H1 (cell line): ENCODE measurements around the gene SYNGR3. TPM values are rescaled to one million over a fixed set of nuclear protein-coding genes. Genes with fewer than 3 reads are reported as not detected.

Experiments used
- CTCF ChIA-PET: fragments of 300-600 bp; sonication (Branson Sonifier 250); formaldehyde crosslinking; loops from one replicate; lab custom pipeline; 2021; ENCODE audit not compliant: partially characterized antibody; lab: Charles Lee
- POLR2A ChIA-PET: fragments of 300-600 bp; sonication (Branson Sonifier 250); formaldehyde crosslinking; loops from one replicate; lab custom pipeline; 2021; ENCODE audit warnings: inconsistent platforms; ENCODE audit not compliant: partially characterized antibody; lab: Charles Lee
- DNase-seq, 2 experiments: peaks; one replicate each; pipeline versions ENCODE4 v3.0.0 to v3.0.0-alpha.2; 2010 to 2022; ENCODE audit warnings: low spot score in 2 of 2, low read depth in 1 of 2, mixed read lengths in 1 of 2
- FAIRE-seq: peaks from 2 replicates; lab custom pipeline; 2011; peaks lifted over from hg19 to GRCh38; lab: Jason Lieb, UNC
- H2AFZ ChIP-seq: 2 replicates; pipeline ENCODE4 v1.8.1; 2012; ENCODE audit warnings: low read length, inconsistent platforms
- H2AK5ac ChIP-seq: 2 replicates; pipeline ENCODE4 v1.6.1; 2013; ENCODE audit warnings: low read depth, low read length
- H2BK120ac ChIP-seq: replicated peaks from 2 replicates; pipeline ENCODE3; 2013; ENCODE audit warnings: low read depth, low read length, inconsistent platforms
- H2BK12ac ChIP-seq: 2 replicates; pipeline ENCODE4 v1.6.1; 2013; ENCODE audit warnings: low read depth, low read length
- H2BK15ac ChIP-seq: 2 replicates; pipeline ENCODE4 v1.6.1; 2013; ENCODE audit warnings: low read length
- H2BK20ac ChIP-seq: 2 replicates; pipeline ENCODE4 v1.6.1; 2013; ENCODE audit warnings: low read length
- H2BK5ac ChIP-seq: 2 replicates; pipeline ENCODE4 v1.6.1; 2013; ENCODE audit warnings: low read depth, low read length
- H3K14ac ChIP-seq: 2 replicates; pipeline ENCODE4 v1.6.1; 2013; ENCODE audit warnings: inconsistent platforms; ENCODE audit not compliant: insufficient read length
- H3K18ac ChIP-seq: 2 replicates; pipeline ENCODE4 v1.6.1; 2013; ENCODE audit warnings: low read length; ENCODE audit errors: extremely low read depth
- H3K23ac ChIP-seq: 2 replicates; pipeline ENCODE4 v1.6.1; 2013; ENCODE audit warnings: inconsistent platforms; ENCODE audit not compliant: insufficient read length
- H3K23me2 ChIP-seq: 2 replicates; pipeline ENCODE4 v1.6.1; 2013; ENCODE audit warnings: low read depth, low read length
- H3K27ac ChIP-seq: 2 replicates; pipeline ENCODE4 v1.6.1; 2011; ENCODE audit warnings: low read depth, low read length, inconsistent platforms
- H3K27me3 ChIP-seq, 4 experiments: replicated peaks in 1 of 4; 1 replicate in 1 of 4; 2 replicates in 3 of 4; pipeline versions ENCODE4 v1.6.1 to v1.8.1; 2011 to 2013; ENCODE audit warnings: low read length in 3 of 4, mild to moderate bottlenecking in 3 of 4, inconsistent platforms in 2 of 4, mixed read lengths in 2 of 4, moderate library complexity in 1 of 4; ENCODE audit not compliant: control insufficient read depth in 3 of 4, insufficient read depth in 3 of 4; ENCODE audit errors: extremely low read depth in 1 of 4
- H3K36me3 ChIP-seq, 4 experiments: 2 replicates each; pipeline versions ENCODE4 v1.6.1 to v1.8.1; 2011 to 2013; ENCODE audit warnings: mild to moderate bottlenecking in 4 of 4, low read length in 3 of 4, moderate library complexity in 2 of 4, control low read depth in 1 of 4, inconsistent platforms in 1 of 4; ENCODE audit not compliant: insufficient read depth in 4 of 4, control insufficient read depth in 2 of 4
- H3K4ac ChIP-seq: replicated peaks from 2 replicates; pipeline ENCODE3; 2013; ENCODE audit warnings: low read length, low read depth, mixed read lengths, inconsistent platforms; ENCODE audit not compliant: insufficient read length
- H3K4me1 ChIP-seq, 4 experiments: replicated peaks in 1 of 4; 1 replicate in 1 of 4; 2 replicates in 3 of 4; pipeline versions ENCODE4 v1.6.1 to v1.8.1; 2011 to 2013; ENCODE audit warnings: low read length in 3 of 4, inconsistent platforms in 2 of 4, mixed read lengths in 1 of 4; ENCODE audit not compliant: insufficient read depth in 4 of 4, control insufficient read depth in 3 of 4
- H3K4me2 ChIP-seq, 2 experiments: 2 replicates each; pipeline versions ENCODE4 v1.6.1 to v1.8.1; 2011 to 2013; ENCODE audit warnings: low read depth in 2 of 2, low read length in 2 of 2, control low read depth in 1 of 2, inconsistent platforms in 1 of 2, mild to moderate bottlenecking in 1 of 2; ENCODE audit not compliant: insufficient read depth in 1 of 2
- H3K4me3 ChIP-seq, 4 experiments: fragments of 200-600, 300-600 bp in 1 of 4; sonication (generic), shearing (Covaris generic), sonication (Bioruptor Twin) in 1 of 4; 2 replicates each; pipeline versions ENCODE4 v1.5.1 to v1.8.1; 2011 to 2016; ENCODE audit warnings: low read length in 4 of 4, low read depth in 3 of 4, control low read depth in 2 of 4, inconsistent platforms in 2 of 4, mild to moderate bottlenecking in 2 of 4, mixed read lengths in 1 of 4, moderate library complexity in 1 of 4; ENCODE audit not compliant: insufficient read depth in 2 of 4; ENCODE audit errors: extremely low read depth in 1 of 4
- H3K56ac ChIP-seq: replicated peaks from 2 replicates; pipeline ENCODE3; 2013; ENCODE audit warnings: low read depth, mild to moderate bottlenecking, mixed read lengths, low read length, inconsistent platforms; ENCODE audit not compliant: insufficient read length
- H3K79me1 ChIP-seq: 2 replicates; pipeline ENCODE4 v1.6.1; 2013; ENCODE audit warnings: low read depth, low read length, control low read depth
- H3K79me2 ChIP-seq, 2 experiments: 2 replicates each; pipeline versions ENCODE4 v1.6.1 to v1.8.1; 2012 to 2013; ENCODE audit warnings: low read length in 2 of 2, mild to moderate bottlenecking in 2 of 2, inconsistent platforms in 1 of 2; ENCODE audit not compliant: insufficient read depth in 2 of 2, control insufficient read depth in 1 of 2
- H3K9ac ChIP-seq, 4 experiments: replicated peaks in 1 of 4; 1 replicate in 1 of 4; 2 replicates in 3 of 4; pipeline versions ENCODE4 v1.6.1 to v1.8.1; 2011 to 2013; ENCODE audit warnings: low read depth in 3 of 4, low read length in 3 of 4, control low read depth in 2 of 4, mild to moderate bottlenecking in 2 of 4, moderate library complexity in 2 of 4, inconsistent platforms in 1 of 4; ENCODE audit errors: extremely low read depth in 1 of 4
- H3K9me3 ChIP-seq, 2 experiments: 2 replicates each; pipeline versions ENCODE4 v1.6.1 to v1.8.1; 2012 to 2013; ENCODE audit warnings: mild to moderate bottlenecking in 2 of 2, moderate library complexity in 2 of 2, control low read depth in 1 of 2, inconsistent platforms in 1 of 2, low read depth in 1 of 2, low read length in 1 of 2, mixed read lengths in 1 of 2; ENCODE audit not compliant: insufficient read depth in 2 of 2
- H4K20me1 ChIP-seq, 2 experiments: replicated peaks in 1 of 2; 2 replicates each; pipeline versions ENCODE3 to v1.8.1; 2011 to 2013; ENCODE audit warnings: inconsistent platforms in 2 of 2, low read length in 2 of 2, mild to moderate bottlenecking in 1 of 2; ENCODE audit not compliant: insufficient read depth in 2 of 2, control insufficient read depth in 1 of 2
- H4K5ac ChIP-seq: 2 replicates; pipeline ENCODE4 v1.6.1; 2013; ENCODE audit warnings: low read length, low read depth, mixed read lengths, inconsistent platforms; ENCODE audit not compliant: insufficient read length
- H4K8ac ChIP-seq: 2 replicates; pipeline ENCODE4 v1.8.0; 2013; ENCODE audit warnings: mild to moderate bottlenecking, moderate library complexity, low read length, inconsistent platforms; ENCODE audit not compliant: insufficient read depth; ENCODE audit errors: extremely low read depth
- H4K91ac ChIP-seq: replicated peaks from 2 replicates; pipeline ENCODE3; 2013; ENCODE audit warnings: low read length, mixed read lengths, inconsistent platforms; ENCODE audit not compliant: insufficient read length
- ASH2L ChIP-seq: fragments of 200-600, 300-600 bp; sonication (generic); IDR thresholded peaks from one replicate; pipeline ENCODE4 v1.7.1; 2017; ENCODE audit warnings: low read length
- SAP30 ChIP-seq: fragments of 300-600 bp; sonication (generic); IDR thresholded peaks from 2 replicates; pipeline ENCODE4 v1.7.1; 2012; ENCODE audit warnings: low read length, moderate library complexity, mild to moderate bottlenecking, inconsistent platforms; ENCODE audit not compliant: insufficient read depth, insufficient replicate concordance
- WGBS, 2 experiments: shearing (Covaris generic) in 1 of 2; methylation state at CpG; one replicate each; pipeline versions ENCODE4 v1.1.6 to v1.1.7; 2013 to 2015; ENCODE audit warnings: low lambda C conversion rate in 2 of 2, mixed read lengths in 2 of 2, inconsistent platforms in 1 of 2, low coverage in 1 of 2, missing lambda C conversion rate in 1 of 2; ENCODE audit not compliant: insufficient replicate concordance in 2 of 2, insufficient coverage in 1 of 2, insufficient read length in 1 of 2; ENCODE audit errors: extremely low coverage in 1 of 2, missing lambda C conversion rate in 1 of 2; 5-methylcytosine and 5-hydroxymethylcytosine counted together
- polyA plus RNA-seq, 7 experiments: library from polyadenylated mRNA; depleted of rRNA in 3 of 7; stranded (reverse) in 5 of 7; unstranded in 2 of 7; fragments of >200 nt in 5 of 7; fragments of 200-250 nt in 2 of 7; gene quantifications; 1 replicate in 5 of 7; 2 replicates in 1 of 7; 4 replicates in 1 of 7; pipeline versions ENCODE4 v1.2.1 to v1.2.3, GENCODE V29; 2011 to 2013; ENCODE audit warnings: missing spikeins in 2 of 7, mixed read lengths in 2 of 7
- total RNA-seq: library from RNA; stranded (reverse); fragmentation: NEBNext Ultra II Directional; extraction: Animal tissue kit (Norgen Biotek cat#: 25700); gene quantifications from 2 replicates; pipeline ENCODE4 v1.2.1, GENCODE V29; 2021

The SYNGR3 gene
- total and polyA plus RNA-seq, 2 of the 8 experiments (the other 6 are each of a cell fraction or from before 2014, with no cell fraction given) = 36.2 to 49.9 TPM

DNA sequence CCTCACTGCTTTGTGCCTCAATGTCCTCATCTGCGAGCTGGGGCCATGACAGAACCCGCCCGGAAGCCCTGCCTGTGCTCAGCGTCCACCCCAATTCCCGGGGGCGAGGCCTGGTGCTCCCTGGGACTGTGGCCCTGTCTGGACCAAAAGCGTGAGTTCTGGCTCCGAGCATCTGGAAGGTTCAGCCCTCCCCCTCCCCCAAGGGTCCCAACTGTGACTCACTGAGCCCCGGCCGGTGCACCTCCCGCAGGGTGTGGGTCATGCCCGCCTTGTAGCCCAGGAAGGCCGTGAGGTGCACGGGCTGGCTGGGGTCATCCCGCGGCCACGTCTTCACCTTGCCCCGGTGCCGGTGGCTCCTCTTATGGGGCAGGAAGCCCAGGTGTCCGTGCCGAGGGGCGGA lies 36.0 kb upstream of the SYNGR3 start:
- Histone ChIP-seq H2AK5ac (no peak overlapping the region), H2BK15ac (no peak overlapping the region), H2BK5ac (no peak overlapping the region; the same call in 1 of the 2 replicates), H3K4me1 (no peaks in the 10 kb centered on the region), H3K79me2 (no peaks in the 10 kb centered on the region), H3K9me3 (no peaks in the 10 kb centered on the region), H3K79me1 (no peaks in the 10 kb centered on the region), H3K4me3 (no peak overlapping the region), H3K56ac (no peak overlapping the region), H3K27me3 (peaks cover 0 to 2% (median 0%) of the 10 kb centered on the region in 4 experiments; a peak in 3 of 7 replicates), H3K14ac (no peak overlapping the region), H4K20me1 (no peaks in the 10 kb centered on the region), H3K23me2 (no peaks in the 10 kb centered on the region), H2AFZ (no peak overlapping the region), H2BK120ac (no peak overlapping the region), H2BK20ac (no peak overlapping the region), H4K8ac (peak overlapping the region; percentile 95), H3K4me2 (no peak overlapping the region), H3K18ac (no peak overlapping the region), H4K91ac (no peak overlapping the region), H3K23ac (no peak overlapping the region), H2BK12ac (no peak overlapping the region), H3K36me3 (no peaks in the 10 kb centered on the region), H3K27ac (no peak overlapping the region), H3K9ac (no peak overlapping the region), H3K4ac (no peak overlapping the region), H4K5ac (no peak overlapping the region)
- POLR2A ChIA-PET = interaction anchor here (1.4 to 19.8 kb wide), 4 partner anchors 10 to 201 kb away, joined by 3 to 336 read pairs (median 84); partner anchors contain the start of genes MSRB1, NDUFB10, RNF151 and RPS2
- DNase-seq = no peak
- CTCF ChIA-PET = interaction anchor here (0.8 to 6.5 kb wide), 11 partner anchors 12 to 258 kb away, joined by 3 to 62 read pairs (median 3); partner anchors contain the start of genes MSRB1 and RNF151
- WGBS, 2 experiments = 90% methylated on average over 19 of the region's 22 CpGs; no CpG with 5 or more reads in 1 of the 2 experiments
- TF ChIP-seq SAP30 (no peak), ASH2L (no peak)
- FAIRE-seq = no peak
